ENCODE results near the gene RNASE11.

GRCh38 chr14:20592574-20592973, 4.8 kb upstream of the RNASE11 start:
- TF ChIP-seq CTCF (conservative IDR thresholded peaks at IDR 0.05 in 1 of 2, IDR thresholded peaks at IDR 0.05 in 1 of 2; ENCODE audit: low read depth in 1 of 2, low read length in 2 of 2) (no peak), EZH2 (IDR thresholded peaks at IDR 0.05; ENCODE audit: low read length, missing control alignments) (no peak)
